Measurements from ENCODE around the gene SLC4A5.
"Not testable (repeated sequence)": the region's sequence is repeated elsewhere in the genome, so short reads cannot be mapped to it uniquely, and the experiment has no call there.

SLC4A5 gene

DNA sequence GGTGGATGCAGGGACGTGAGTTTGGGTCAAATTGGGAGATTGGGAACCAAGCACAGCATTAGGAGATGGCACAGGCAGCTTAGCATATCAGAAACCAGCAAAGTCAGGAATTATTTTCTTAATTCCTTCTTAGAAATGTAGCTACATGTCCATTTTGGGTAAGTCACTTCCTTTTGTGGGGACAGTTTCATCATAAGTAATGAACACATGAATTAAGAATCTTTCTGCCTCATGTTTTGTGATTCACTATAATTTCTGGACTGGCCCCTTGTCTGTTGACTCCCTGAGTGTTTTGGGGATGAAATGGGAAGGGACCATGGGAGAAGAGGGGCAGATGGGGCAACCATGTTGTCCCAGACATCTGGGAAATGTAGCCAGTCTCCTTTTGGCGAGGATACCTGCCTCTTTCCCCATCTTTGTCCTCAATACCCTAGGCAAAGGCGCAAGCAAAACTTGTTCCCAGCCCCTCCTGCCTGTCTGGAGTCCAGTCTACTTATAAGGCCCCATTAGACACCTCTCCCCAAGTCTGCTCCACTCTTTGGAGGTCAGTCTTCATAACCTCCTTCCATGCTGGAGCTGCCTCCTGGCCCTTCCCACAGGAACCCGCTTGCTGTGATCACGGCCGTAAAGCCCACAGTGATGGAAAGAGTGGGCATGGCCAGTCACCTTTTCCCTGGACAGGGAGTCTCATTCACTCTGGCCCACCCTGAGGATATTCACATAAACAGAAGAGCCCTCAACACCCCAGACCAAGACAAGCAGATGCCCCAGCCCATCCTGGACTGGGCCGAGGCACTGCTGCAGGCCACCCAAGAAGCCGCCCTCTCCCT is 119.1 kb downstream of the SLC4A5 start:
- no peak for DNase-seq (ENCODE audit: low spot score)

GRCh38 chr2:74222300-74222650 is 120.9 kb downstream of the SLC4A5 start:
- no peak for DNase-seq (ENCODE audit: low spot score)
- in situ Hi-C loops (cut with MboI; ENCODE audit: low pct_unique_long_range_greater_than_20kb, low sequenced_read_pairs, unreplicated experiment), result no loop called here
- TF ChIP-seq, protein P1, sequence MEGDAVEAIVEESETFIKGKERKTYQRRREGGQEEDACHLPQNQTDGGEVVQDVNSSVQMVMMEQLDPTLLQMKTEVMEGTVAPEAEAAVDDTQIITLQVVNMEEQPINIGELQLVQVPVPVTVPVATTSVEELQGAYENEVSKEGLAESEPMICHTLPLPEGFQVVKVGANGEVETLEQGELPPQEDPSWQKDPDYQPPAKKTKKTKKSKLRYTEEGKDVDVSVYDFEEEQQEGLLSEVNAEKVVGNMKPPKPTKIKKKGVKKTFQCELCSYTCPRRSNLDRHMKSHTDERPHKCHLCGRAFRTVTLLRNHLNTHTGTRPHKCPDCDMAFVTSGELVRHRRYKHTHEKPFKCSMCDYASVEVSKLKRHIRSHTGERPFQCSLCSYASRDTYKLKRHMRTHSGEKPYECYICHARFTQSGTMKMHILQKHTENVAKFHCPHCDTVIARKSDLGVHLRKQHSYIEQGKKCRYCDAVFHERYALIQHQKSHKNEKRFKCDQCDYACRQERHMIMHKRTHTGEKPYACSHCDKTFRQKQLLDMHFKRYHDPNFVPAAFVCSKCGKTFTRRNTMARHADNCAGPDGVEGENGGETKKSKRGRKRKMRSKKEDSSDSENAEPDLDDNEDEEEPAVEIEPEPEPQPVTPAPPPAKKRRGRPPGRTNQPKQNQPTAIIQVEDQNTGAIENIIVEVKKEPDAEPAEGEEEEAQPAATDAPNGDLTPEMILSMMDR (IDR thresholded peaks at IDR 0.05; ENCODE audit: extremely low read depth, insufficient read depth, missing control alignments), result no peak

More for the DNA sequence above, 119.1 kb downstream of the SLC4A5 start:
- TF ChIP-seq, protein P1 (IDR thresholded peaks at IDR 0.05; ENCODE audit: extremely low read depth, insufficient read depth, missing control alignments), result no peak
- in situ Hi-C loops (cut with MboI; ENCODE audit: low pct_unique_long_range_greater_than_20kb, low sequenced_read_pairs, unreplicated experiment), result no loop called here

DNA sequence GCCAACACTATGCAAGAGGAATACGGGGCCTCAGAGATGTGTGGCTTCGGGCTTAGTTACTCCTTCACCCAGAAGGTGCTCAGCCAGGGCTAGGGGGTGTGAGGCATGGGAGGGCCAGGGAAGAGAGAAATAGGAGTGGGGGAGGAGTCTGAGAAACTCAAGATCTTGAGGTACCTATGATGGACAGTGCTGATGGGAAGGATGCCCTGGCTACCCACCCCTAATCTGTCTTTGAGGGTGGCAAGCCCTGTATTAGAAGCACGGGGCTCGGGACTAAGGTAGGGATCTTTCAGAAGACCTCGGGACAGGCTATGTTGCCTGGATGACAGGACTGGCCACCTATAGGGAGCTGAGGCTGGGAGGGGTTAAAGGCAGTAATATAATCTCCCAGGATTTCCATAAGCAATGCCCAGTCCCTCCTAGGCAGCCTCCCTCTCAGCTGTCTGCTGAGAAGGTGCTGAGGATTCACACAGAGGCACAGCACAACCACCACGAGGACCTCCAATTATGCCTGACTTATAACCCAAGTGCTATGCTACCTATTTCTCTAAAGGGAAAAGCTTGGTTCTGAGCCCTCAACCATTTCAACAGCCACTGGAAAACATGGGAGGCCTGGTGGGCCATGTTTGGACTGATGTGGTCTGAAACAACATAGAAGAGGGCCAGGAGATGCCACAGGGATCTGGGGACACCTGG is 121.5 kb downstream of the SLC4A5 start:
- TF ChIP-seq, protein P1 (IDR thresholded peaks at IDR 0.05; ENCODE audit: extremely low read depth, insufficient read depth, missing control alignments), result no peak
- DNase-seq (ENCODE audit: low spot score), result no peak
- in situ Hi-C loops (cut with MboI; ENCODE audit: low pct_unique_long_range_greater_than_20kb, low sequenced_read_pairs, unreplicated experiment), result no loop called here

- in situ Hi-C loops (cut with MboI; ENCODE audit: low pct_unique_long_range_greater_than_20kb, low sequenced_read_pairs, unreplicated experiment), result no loop called here
- no peak for DNase-seq (ENCODE audit: low spot score)
- TF ChIP-seq, protein P1 (IDR thresholded peaks at IDR 0.05; ENCODE audit: extremely low read depth, insufficient read depth, missing control alignments), result no peak
Observed at GRCh38 chr2:74221091-74221490, 122.1 kb downstream of the SLC4A5 start.

DNA sequence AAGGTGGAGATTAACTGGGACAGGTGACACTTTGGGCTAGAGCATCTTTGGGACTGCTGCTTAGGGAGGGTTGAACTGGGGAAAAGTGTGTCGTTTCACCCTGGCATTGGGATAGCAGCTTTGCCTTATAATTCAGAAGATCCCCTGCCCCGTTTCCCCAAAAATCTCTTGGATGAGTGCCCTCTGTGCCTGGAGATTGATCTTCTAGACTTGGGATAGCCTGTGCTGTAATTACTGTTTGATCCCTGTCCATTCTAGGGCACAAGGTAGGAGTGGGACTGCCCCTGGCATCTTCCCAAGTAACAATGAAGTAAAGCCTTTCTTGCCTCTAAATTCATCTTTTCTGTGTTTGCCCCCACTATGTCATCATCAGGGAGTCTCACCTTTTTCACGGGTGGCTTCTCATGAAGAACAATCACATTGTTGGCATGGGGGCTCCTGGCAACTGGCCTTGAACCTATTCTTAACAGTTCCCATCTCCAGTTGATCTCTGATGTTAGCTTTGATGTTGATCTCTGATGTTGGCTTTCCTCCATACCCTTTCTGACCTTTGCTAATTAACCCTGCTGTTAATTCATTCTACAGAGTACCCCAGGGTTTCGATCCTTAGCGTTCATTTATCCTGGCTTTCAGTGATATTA is 123.2 kb downstream of the SLC4A5 start:
- in situ Hi-C loops (cut with MboI; ENCODE audit: low pct_unique_long_range_greater_than_20kb, low sequenced_read_pairs, unreplicated experiment), result no loop called here
- TF ChIP-seq, protein P1 (IDR thresholded peaks at IDR 0.05; ENCODE audit: extremely low read depth, insufficient read depth, missing control alignments), result no peak

DNA sequence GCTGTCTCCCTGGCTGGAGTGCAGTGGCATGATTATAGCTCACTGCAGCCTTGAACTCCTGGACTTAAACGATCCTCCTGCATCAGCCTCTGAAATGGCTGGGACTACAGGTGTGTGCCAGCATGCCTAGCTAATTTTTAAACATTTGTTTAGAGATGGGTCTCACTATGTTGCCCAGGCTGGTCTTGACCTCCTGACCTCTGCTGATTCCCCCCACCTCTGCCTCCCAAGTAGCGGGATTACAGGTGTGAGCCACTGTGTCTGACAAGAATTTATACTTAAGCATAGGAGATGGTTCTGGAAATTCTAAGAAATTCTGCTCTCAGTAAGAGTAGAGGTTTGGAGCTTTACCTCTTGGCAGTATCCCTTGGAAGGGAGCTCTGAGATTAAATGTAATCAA is 126.6 kb downstream of the SLC4A5 start:
- TF ChIP-seq, protein P1 (IDR thresholded peaks at IDR 0.05; ENCODE audit: extremely low read depth, insufficient read depth, missing control alignments), result no peak
- in situ Hi-C loops (cut with MboI; ENCODE audit: low pct_unique_long_range_greater_than_20kb, low sequenced_read_pairs, unreplicated experiment), result no loop called here
- no peak for DNase-seq (ENCODE audit: low spot score)

More for the DNA sequence above, 123.2 kb downstream of the SLC4A5 start:
- DNase-seq (ENCODE audit: low spot score), result no peak

- DNase-seq (ENCODE audit: low spot score), result not testable (repeated sequence)
Observed at GRCh38 chr2:74215771-74216170, 127.4 kb downstream of the SLC4A5 start.

More at GRCh38 chr2:74215771-74216170, 127.4 kb downstream of the SLC4A5 start:
- in situ Hi-C loops (cut with MboI; ENCODE audit: low pct_unique_long_range_greater_than_20kb, low sequenced_read_pairs, unreplicated experiment), result not testable (repeated sequence)

All from GM13977 (cell line).